NCI-H69 (cell line): ENCODE results near the gene UBE2C.
"Not testable (repeated sequence)": the region's sequence is repeated elsewhere in the genome, so short reads cannot be mapped to it uniquely, and the experiment has no call there.

ENCODE experiments used
- DNase-seq: peaks from one replicate; lab custom pipeline; 2025; lab: John Stamatoyannopoulos, UW

The UBE2C gene

DNA sequence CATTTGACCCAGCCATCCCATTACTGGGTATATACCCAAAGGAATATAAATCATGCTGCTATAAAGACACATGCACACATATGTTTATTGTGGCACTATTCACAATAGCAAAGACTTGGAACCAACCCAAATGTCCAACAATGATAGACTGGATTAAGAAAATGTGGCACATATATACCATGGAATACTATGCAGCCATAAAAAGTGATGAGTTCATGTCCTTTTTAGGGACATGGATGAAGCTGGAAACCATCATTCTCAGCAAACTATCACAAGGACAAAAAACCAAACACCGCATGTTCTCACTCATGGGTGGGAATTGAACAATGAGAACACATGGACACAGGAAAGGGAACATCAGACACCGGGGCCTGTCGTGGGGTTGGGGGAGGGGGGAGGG, 14.5 kb upstream of the UBE2C start:
- not testable (repeated sequence) for DNase-seq

DNA sequence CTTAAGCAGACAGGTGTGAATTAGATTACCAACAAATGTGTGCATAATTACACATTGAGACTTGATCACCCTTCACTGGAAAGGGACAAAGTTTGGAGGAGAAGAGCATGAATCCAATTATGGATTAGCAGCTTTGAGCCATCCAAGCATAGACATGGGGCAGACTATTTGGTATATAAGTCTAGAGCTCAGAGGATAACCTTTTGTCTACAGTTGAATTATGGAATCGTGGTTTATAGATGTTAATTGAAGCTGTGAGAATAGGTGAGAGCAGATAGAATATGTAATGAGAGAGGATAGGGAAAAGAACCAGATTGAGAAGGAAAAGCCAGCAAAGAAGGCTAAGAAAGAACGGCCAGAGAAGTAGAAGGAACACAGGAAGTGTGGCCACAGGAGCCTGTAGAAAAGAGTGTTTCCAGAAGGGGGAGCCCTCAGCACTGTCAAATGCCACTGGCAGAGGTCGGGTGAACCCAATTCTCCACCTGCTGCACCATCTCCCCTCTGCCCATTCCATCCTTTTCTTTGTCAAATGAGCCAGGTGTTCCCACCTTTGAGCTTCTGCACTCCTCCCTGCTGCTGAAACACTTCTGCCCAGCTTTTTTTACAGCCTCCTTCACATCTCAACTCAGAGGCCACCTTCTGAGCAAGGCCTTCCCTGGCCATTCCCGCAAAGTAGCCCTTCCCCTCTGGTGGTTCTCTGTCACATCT, 13.4 kb upstream of the UBE2C start:
- DNase-seq = peak; percentile 61

DNA sequence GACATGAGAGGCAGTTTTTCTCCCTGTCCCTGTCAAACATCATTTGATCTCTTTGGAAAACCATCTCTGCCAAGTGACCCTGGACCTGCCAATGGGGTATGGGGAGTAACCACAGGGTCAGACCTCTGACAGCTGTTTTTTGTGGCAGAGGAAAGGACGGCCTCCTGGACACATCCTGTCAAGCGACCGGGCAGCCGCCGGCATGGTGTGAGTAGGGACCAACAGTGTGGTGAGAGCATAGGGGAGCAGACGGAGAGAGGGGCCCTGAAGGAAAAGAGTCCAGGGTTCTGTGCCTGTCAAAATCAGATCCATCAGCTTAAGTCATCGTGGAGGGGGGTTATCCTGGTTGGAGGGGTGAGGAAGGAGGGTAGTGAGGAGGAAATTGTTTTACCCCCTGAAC, 10.6 kb upstream of the UBE2C start:
- DNase-seq = no peak

GRCh38 chr20:45810191-45810970, 2.1 kb upstream of the UBE2C start:
- no peak for DNase-seq

- DNase-seq = no peak
Observed at GRCh38 chr20:45813006-45813340, 529 bp downstream of the UBE2C start.

DNA sequence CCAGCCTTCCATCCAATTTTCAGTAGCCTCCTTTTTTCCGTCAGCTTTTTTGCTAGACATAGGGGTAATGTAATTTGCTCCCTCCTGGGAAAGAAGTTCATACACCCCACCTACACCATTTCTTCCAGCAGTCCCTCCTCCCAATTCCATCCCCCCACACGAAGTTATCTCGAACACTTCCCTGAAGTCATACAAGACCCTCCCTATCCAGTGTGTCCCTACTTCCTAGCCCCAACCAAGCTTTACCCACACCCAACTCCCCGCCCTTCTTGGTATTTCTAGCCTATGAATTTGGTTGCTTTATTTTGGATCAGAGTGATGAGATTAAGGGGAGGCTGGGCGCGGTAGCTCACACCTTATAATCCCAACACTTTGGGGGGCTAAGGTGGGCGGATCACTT, 1.0 kb downstream of the UBE2C start:
- DNase-seq = no peak

DNA sequence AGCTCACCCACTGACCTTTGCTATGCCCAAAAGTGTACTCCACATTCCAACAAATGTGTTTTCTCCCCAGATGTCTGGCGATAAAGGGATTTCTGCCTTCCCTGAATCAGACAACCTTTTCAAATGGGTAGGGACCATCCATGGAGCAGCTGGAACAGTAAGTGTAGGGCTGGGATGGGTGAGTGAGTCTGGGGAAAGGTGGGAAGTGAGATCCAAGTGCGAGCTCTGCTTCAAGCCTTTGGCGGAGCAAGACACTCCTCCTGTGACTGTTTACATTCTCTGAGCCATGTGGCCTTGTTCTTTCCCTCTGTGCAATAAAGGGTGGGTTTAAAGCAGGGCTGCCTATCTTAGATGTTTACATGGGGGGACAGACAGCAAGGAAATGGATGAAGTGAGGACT, 1.9 kb downstream of the UBE2C start:
- no peak for DNase-seq

DNA sequence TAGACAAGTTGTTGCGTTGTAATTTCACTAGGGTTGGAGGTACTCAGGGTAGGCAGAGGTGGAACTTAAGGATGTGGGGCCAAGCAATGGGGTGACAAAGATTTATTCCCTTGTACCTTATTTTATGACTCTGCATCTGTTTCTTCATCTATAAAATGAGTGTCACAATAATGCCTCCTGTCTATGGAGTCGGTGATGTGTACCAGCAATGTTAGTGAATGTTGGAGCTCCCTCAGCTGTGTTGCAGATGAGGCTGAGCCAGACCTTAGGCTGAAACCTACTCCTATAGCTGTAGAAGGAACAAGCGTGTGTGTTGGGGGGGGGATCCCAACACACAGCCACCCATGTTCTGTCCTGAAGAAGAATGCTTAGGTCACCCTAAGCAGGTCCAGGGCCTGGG, 4.5 kb downstream of the UBE2C start:
- no peak for DNase-seq

GRCh38 chr20:45817376-45818194, 5.1 kb downstream of the UBE2C start:
- DNase-seq = no peak

- no peak for DNase-seq
Observed at GRCh38 chr20:45818239-45818638, 5.8 kb downstream of the UBE2C start.

DNA sequence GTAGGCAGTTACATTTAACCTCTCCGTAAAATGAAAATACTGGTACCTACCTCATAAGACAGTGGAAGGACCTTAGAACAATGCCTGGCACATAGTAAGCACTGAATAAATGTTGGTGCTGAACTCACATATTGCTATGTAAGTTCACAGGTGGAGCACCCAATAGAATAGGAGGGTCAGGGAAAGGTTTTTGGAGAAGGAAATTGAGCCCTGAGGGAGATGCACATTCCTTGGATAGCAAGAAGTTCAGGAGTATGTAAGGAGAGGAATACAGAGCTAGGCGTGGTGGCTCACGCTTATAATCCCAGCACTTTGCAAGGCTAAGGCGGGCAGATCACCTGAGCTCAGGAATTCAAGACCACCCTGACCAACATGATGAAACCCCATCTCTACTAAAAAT, 7.0 kb downstream of the UBE2C start:
- no peak for DNase-seq

DNA sequence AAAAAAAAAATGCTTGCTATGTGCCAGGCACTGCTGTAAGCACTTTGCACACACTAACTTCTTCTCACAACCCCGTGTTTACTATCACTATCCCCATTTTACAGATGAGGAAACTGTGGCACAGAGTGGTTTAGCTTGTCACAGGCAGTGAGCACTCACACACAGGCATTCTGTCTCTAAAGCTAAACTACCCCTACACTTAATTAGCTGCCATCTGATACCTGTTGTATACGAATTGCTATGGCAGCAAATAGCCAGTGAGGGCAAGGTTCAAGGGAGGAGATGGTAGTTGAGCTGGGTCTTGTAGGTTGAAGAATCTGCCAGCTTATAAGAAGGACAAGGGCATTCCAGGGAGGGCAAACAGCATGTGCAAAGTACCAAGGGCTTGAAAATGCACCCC, 9.5 kb downstream of the UBE2C start:
- peak; percentile 81 for DNase-seq

DNA sequence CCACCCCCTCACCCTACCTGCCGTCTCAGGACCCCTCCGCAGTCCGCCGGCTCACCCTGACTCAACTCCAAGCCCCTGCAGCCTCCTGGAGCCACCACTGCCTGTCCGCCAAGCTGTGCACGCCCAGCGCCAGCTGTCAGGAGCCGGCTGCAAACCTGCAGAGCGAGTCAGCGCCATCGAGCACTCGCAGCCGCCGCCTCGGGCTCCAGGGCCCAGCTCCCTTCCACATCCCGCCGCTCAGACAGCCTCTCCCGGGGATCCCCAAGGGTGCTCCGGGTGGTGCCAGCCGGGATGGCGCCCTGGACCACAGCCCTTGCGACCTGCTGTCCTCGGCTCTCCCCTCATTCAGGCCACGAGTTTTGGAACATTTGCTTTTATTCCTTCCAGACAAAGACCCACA, 10.4 kb downstream of the UBE2C start:
- DNase-seq = peak; percentile 69

DNA sequence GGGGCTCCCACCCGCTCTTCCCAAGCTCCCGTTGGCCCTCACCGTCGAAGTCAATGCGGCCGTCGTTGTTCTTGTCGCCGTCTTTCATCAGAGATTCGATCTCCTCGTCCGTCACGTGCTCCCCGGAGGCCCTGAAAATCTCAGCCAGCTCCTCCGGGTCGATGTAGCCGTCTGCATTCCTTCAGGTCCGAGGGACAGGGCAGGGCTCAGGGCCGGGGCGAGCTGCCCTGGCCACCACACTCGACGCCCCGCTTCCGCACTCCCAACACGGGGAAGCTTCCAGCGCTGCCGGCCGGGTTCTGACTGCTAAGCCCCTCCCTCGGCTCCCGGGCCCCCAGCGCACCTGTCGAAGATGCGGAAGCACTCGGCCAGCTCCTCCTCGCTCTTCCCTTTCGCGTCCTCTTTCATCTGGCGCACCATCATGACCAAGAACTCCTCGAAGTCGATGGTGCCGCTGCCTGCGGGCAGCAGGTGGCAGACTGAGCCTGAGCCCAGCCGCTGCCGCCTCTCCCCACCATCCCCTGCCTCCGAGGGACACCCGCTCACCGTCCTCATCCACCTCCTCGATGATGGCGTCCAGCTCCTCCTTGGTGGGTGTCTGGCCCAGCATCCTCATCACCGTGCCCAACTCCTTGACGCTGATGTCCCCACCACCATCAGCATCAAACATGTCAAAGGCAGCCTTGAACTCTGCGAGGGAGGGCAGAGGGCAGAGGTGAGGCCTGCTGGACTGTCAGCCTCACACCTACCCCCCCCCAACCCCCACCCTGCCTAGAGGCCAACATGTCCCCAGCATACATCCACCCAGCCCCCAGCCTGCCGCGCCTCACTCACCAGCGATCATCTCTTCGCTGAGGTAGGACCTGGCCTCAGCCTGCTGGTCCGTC, 11.7 kb downstream of the UBE2C start:
- peak; percentile 18 for DNase-seq

DNA sequence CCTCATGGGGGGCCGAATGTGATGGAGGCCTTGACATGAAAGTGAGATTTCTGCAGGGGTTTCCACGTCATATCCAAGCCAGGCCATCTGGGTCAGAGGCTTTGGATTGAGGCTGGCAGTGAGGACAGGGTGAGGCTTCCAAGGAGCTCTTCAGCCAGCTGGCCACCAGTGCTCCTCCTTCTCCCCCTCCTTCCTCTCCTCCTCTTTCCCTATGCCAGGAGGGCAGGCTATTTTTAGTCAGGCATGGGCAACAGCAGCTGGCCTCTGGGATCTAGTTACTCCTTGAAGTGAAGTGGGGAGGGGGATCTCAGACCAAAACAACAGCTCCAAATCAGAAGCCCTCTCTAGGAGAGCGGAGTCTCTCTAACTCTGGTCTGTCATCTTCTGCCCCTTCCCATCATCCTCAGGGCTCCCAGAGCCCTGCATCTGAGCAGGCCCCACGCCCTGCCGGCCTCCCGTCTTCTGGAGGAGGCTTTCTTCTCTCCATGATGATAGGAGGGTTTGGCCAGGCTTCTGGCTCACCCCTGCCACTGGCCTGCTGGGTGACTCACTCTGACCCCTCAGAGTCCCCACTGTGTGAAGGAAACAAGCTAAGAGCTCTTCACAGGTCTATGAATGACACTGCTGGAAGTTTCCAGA, 14.1 kb downstream of the UBE2C start:
- peak; percentile 17 for DNase-seq

- DNase-seq = no peak
Observed at GRCh38 chr20:45827030-45827652, 14.7 kb downstream of the UBE2C start, which contains the start of gene TNNC2. TNNC2 (minus strand) TSS chr20:45827312; CDS start chr20:45827248, 64 bp downstream.

- DNase-seq = no peak
Observed at GRCh38 chr20:45827712-45828111, 15.3 kb downstream of the UBE2C start.

DNA sequence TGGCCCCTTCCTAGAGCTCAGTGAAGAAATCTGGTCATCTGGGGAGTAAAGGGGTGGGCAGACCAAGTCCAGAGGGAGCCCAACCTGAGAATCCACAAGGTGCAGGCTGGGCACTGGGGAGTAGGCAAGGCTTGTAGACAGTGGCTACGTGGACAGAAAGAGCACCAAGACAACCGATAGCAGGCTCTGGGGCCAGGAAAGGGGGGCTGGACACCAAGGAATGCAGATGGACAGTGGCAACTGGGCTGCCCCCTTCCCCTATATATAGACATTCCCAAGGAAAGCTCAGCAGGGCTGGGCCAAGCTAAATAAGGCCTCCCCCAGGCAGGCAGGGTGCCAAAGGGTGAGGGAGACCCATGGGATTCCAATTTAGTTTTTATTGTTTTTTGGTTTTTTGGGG, 16.1 kb downstream of the UBE2C start:
- no peak for DNase-seq

- DNase-seq = peak; percentile 8
Observed at GRCh38 chr20:45829673-45830106, 17.2 kb downstream of the UBE2C start.

DNA sequence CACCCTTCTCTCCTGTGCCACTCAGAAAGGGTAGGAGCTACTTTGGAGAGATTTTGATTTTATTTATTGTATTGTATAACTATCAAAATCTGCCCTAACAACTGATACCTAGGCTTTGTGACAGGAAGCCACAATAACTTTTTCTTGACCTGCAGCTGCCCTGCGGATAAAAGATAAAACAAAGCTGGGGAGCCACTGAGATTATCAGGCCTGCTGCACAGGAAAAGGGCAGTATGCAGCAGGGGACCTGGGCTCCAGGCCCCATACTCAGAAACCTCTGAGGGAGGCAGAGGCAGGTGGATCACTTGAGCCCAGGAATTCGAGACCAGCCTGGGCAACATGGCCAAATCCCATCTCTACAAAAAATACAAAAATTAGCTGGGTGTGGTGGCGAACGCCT, 20.2 kb downstream of the UBE2C start:
- DNase-seq = no peak
